Measurements from ENCODE around the gene DNAJB2. TPM values are rescaled to one million over a fixed set of nuclear protein-coding genes. Genes with fewer than 3 reads are reported as not detected.

DNAJB2 gene
- polyA plus RNA-seq (ENCODE audit: insufficient read length in 4 of 4), result 10 to 100 TPM; 73.3 to 89.5 (median 76.2) TPM

DNA sequence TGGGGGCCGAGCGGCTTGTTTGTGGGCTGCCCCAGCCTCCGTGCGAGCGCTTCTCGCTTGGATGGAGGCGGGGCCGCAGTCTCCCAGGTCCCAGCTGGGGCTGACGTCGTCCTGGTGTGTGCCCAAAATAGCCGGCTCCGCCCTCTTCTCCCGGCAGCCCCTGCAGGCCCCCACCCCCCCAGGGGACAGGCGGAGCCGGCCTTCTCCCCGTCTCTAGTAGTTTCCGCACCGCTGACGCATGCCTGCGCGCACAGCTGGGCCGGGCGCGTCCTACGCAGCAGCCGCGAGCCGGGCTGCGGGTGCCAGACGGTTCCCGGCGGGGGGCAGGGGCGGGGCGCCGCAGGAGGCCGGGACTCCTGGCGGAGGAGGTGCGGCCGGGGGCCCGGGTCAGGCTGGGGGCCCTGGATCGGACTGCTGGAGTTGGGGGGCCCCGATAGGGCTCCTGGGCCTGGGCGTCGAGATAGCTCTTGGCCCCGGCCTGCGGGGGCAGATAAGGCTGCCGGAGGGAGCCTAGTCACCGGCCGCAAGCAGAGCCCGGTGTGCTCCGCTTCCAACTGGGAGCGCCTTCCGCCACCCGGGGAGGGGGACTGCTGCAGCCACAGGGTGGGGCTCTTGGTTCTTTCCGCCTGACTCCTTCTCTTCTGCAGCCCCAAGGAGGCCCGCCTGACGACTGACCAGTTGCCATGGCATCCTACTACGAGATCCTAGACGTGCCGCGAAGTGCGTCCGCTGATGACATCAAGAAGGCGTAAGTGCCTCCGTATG, at the start of gene DNAJB2:
TSS of gene DNAJB2 (plus strand) at position 216 of the 765 bp plus-strand sequence. CDS start at position 684, 468 bp downstream.
- DNase-seq (ENCODE audit: low read depth in 4 of 4, low spot score in 3 of 4), result peak; percentile 93 to 97 (median 94)

DNA sequence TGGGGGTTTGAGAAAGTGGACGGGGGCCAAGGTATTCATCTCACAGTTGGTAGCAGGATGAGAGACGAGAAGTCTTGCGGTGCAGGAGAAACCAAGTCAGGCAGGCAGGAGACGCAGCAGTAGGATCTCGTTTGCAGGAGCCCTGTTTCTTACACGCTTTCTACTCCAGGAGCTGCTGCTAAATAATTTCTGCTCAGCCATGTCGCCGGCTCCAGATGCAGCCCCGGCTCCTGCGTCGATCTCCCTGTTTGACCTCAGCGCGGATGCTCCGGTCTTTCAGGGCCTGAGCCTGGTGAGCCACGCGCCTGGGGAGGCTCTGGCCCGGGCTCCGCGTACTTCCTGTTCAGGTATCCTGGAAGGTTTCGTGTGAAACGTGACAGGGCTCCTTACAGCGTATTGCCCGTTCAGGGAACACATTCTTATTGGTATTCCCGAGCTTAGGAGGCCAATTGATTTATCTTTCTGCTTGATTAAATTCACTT, 49.1 kb upstream of the DNAJB2 start:
- DNase-seq (ENCODE audit: low read depth in 4 of 4, low spot score in 3 of 4), result no peak

DNA sequence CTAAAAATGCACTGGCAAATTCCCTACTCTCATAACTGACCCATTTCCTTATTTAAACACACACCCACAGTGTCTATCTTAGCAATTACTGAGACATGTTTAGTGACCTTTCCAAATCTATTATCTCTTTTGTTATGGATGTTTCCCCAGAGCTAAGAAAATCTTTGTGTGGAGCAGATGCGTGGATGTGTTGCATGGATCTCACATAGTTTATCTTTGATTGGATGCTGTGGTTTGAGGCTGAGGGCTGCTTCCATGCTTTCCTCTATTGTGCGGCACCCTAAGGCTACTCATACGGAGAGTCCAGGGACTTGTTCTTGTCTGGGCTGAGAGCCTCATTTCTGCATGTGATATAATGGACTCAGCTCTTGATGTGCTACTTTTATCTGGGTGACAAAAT, 44.8 kb upstream of the DNAJB2 start:
- no peak for DNase-seq (ENCODE audit: low read depth in 4 of 4, low spot score in 3 of 4)

DNA sequence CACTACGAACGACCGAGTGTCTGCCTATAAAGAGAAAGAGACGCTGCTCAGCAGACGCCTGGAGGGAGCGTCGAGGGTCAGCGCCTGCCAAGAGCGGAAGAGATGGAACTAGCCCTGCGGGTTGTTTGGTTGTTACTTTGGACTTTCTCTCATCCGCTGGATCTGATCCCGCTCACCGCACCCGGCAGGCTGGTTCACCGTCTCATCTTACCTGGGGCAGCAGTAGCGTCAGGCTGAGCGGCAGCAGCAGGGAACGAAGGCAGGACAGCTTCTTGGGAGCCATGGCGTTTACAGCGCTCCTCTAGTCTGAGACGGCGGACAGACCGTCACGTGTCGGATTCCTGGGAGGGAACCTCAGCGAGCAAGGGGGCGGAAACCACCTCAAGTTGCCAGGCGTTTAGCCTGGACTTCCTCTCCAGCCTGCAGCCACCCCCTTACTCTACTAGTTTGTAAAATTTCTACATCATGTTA, 35.8 kb upstream of the DNAJB2 start:
- no peak for DNase-seq (ENCODE audit: low read depth in 4 of 4, low spot score in 3 of 4)

DNA sequence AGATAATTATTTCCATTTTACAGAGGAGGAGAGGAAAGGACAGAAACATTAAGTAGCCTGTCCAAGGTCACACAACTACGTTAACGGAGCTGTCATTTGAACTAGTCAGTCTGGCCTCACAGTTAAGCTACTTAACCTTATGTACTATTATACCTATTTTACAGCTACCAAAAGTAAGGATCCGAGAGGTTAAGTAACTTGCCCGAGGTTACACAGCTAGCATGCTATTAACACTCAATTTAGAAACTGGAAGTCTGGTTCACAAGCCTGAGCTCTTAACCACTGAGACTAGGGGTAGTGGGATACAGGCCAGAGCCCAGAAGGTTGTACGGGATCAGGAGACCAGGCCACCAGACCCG, 34.4 kb upstream of the DNAJB2 start:
- no peak for DNase-seq (ENCODE audit: low read depth in 4 of 4, low spot score in 3 of 4)

DNA sequence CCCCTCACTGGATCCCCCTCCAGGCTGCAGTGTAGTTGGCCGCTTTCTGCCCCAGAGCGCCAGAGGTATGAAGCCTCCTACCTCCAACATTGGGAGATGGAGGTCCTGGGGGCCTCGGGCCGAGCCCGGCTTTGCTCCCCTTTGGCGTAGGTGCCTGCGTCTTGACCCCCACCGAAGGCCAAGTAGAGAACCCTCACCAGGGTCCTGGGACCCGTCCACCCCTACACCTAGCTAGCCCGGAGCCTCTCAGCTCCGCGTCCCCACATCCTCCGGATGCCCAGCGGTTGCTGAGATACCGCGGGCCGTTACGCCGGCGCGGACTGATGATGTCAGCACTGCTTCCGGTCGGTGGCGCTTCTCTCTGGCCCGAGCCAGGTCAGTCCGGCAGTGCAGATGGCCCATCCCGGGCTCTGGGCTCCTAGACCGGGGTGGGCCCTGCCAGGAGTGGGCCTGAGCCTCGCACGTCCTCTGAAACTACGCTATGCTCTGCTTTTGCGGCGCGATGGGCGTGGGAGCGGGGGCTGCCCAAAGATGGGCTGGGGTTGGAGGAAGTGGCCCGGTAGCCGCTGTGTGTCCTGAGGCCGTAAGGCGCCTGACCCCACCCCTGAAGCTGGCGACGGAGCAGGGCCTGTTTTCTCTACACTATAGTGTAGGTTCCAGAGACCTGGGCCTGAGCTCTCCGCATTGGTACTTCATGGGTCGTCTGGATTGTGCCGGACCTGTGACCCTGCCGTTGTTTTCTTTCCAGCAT, 33.8 kb upstream of the DNAJB2 start, which contains the start of the genes GLB1L and STK16:
TSS of gene GLB1L (minus strand) at position 297 of the 751 bp plus-strand sequence. CDS start 1,871 bp downstream, outside the sequence.
TSS of gene STK16 (plus strand) at position 332 of the 751 bp plus-strand sequence. CDS start 521 bp downstream, outside the sequence.
- peak; percentile 82 to 92 (median 90) for DNase-seq (ENCODE audit: low read depth in 4 of 4, low spot score in 3 of 4)

DNA sequence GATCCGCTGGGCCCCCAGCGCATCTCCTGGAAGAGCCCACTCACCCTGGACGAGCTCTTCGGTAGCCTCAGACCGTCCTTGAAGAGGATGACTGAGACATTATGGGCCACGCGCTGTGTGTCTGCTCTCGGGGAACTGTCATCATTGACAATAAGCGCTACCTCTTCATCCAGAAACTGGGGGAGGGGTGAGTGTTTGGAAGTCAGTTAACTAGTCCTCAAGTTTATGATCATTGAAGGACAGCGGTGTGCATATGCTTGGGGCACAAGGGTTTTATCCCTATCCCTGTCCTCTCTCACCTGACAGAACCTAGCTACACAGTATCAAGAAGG, 33.3 kb upstream of the DNAJB2 start:
- no peak for DNase-seq (ENCODE audit: low read depth in 4 of 4, low spot score in 3 of 4)

DNA sequence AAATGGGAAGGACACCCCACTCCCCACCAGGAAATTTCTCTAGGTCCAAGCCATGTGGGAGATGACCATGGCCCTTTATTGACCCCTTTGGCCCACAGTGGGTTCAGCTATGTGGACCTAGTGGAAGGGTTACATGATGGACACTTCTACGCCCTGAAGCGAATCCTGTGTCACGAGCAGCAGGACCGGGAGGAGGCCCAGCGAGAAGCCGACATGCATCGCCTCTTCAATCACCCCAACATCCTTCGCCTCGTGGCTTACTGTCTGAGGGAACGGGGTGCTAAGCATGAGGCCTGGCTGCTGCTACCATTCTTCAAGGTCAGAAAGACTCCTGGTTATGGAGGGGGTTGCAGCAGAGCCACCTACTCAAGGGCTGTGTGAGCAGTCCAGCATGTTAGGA, 32.6 kb upstream of the DNAJB2 start:
- DNase-seq (ENCODE audit: low read depth in 4 of 4, low spot score in 3 of 4), result no peak

DNA sequence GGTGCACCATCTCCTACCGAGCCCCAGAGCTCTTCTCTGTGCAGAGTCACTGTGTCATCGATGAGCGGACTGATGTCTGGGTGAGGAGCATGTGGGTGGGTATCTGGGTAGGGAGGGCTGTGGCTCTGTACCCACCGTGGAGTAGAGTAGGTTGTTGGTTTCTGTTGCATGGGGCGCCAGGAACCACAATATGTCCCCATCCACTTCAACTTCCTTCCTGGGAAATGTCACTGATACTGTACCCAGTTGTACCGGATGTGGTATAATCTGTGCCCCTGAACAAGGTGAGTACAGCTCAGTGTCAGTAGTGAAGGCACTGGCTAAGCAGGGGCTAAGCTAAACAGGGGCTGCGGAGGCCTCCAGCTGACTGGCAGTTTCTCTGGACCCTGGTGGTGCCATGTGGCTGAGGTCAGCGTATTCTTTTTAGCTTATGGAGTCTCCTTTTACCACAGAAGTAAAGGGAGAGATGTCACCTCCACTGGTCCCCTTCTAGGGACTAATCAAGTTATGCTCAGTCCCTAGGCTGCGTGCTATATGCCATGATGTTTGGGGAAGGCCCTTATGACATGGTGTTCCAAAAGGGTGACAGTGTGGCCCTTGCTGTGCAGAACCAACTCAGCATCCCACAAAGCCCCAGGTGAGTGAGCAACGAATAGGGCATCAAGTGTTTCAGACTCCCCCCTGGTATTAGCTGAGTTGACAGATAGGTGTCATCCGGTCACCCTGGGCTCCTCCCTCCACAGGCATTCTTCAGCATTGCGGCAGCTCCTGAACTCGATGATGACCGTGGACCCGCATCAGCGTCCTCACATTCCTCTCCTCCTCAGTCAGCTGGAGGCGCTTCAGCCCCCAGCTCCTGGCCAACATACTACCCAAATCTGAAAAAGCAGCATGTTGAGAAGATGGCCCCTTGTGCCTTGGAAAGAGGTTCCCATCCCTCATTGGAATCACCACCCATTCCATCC, 31.2 kb upstream of the DNAJB2 start:
- DNase-seq (ENCODE audit: low read depth in 4 of 4, low spot score in 3 of 4), result no peak

DNA sequence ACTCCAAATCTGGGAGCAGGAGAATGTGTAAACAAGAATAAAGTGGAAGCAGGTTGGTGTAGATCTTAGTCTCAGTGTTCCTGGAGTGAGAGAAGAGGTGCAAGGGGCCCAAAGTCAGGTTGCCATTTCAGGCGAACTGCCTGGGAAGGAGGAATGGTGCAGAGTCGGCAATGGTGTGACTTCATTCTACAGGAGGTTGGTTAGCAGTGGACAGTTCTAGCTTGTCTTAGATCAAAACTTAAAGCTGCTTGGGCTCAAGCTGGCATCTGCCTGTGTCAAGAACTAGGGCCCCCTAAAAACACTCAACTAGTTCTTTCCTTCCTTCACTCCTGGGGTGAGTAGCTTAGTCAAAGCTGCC, 30.3 kb upstream of the DNAJB2 start:
- no peak for DNase-seq (ENCODE audit: low read depth in 4 of 4, low spot score in 3 of 4)

DNA sequence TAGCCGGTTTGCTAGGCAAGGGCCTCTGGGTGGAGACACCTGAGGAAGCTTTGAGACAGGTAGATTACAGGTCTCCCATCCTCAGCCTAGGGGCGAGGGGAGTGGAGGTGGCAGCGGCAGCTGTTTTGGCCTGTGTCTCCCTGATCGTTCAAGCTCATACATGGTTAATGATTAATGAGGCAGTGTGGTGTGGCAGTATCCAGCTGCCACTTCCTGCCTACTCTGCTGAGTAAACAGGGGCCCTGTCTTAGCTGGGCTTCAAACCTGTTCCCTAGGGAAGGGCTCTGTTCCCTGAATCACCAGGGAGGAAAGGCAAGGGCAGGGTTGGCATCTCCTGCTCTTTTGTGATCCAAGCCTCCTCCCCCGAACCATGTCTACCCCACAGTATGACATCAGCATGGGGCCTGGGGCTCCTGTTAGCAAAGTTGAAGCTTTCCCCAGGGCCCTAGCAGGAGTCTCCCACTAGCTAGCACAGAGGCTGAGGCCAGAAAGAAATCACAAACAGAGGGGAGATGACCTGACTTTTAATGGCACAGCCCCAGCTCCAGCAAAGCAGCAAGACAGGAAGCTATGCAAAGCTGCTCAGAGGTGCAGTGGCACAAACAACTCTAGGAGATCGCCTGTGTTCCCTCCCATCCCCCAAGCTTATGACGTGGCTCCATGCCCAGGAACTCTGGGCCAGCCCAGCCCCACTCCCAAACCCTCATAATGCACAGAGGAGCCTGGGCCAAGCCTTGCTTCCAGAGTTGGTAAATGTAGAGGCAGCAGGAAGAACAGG, 29.8 kb upstream of the DNAJB2 start:
- peak in 1 of 4 donors; percentile 54 for DNase-seq (ENCODE audit: low read depth in 4 of 4, low spot score in 3 of 4)

DNA sequence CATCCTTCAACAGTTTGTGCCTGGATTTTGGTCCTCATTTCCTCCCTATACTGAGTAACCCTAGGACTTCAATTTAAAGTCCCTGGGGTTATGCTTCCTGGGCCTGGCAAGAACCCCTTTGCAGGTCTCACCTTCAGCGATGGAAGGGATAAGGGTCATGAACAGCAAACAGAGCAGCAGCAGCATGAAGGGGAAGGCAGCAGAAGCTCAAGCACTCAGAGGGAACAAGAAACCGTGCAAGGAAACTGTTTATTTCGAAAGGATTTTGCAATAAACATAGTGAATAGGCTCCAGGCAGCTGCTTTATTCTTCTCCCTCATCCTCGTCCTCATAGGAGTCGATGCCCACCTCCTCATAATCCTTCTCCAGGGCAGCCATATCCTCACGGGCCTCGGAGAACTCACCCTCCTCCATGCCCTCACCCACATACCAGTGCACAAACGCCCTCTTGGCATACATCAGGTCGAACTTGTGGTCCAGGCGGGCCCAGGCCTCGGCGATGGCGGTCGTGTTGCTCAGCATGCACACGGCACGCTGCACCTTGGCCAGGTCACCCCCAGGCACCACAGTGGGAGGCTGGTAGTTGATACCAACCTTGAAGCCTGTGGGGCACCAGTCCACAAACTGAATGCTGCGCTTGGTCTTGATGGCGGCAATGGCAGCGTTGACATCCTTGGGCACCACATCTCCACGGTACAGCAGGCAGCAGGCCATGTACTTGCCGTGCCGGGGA, 29.0 kb upstream of the DNAJB2 start:
- DNase-seq (ENCODE audit: low read depth in 4 of 4, low spot score in 3 of 4), result no peak

DNA sequence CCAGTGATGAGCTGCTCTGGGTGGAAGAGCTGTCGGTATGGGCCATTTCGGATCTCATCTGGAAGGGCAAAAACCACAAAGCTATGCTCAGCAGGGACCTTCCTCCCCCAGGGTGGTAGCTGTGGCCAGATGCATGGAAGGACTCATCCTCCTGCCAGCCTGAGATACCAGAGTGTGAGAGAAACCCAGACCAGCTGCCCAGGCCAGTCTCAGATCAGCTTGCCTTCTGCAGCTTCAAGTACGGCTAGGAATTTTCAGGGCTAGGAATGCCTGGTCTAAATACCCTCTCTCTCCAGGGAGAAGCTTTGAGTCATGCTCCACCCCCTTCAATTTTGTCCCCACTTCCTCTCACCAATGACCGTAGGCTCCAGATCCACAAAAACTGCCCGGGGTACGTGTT, 27.5 kb upstream of the DNAJB2 start:
- DNase-seq (ENCODE audit: low read depth in 4 of 4, low spot score in 3 of 4), result no peak

DNA sequence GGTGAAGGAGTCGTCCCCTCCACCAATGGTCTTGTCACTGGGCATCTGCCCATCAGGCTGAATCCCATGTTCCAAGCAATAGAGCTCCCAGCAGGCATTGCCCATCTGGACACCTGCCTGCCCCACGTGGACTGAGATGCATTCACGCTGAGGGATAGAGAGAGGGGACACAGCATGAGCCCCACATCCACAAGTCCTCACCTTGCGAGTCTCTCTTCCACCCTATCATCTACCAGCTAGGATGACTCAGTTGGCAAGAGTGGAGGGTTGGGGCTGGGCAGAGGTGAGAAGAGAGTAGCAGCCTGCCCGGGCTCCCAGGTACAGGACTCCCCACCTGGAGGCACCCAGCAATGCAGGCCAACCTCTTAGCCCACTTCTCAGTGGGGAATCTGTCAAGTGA, 27.1 kb upstream of the DNAJB2 start:
- DNase-seq (ENCODE audit: low read depth in 4 of 4, low spot score in 3 of 4), result no peak

DNA sequence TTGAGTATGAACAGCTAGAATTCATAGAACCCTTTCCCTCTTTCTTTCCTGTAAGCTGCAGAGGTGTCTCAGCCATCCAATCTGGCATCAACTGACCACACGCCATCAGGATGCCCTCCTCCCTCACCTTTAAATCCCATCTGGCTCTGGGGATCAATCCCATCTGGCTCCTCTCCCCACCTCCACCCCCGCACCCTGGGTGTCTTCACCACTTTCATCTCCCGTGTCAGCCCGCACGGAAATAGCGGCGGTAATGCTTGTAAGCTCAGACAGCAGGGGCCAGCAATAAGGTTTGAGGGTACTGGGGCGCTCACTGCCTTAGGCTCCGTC, 26.6 kb upstream of the DNAJB2 start:
- DNase-seq (ENCODE audit: low read depth in 4 of 4, low spot score in 3 of 4), result no peak

DNA sequence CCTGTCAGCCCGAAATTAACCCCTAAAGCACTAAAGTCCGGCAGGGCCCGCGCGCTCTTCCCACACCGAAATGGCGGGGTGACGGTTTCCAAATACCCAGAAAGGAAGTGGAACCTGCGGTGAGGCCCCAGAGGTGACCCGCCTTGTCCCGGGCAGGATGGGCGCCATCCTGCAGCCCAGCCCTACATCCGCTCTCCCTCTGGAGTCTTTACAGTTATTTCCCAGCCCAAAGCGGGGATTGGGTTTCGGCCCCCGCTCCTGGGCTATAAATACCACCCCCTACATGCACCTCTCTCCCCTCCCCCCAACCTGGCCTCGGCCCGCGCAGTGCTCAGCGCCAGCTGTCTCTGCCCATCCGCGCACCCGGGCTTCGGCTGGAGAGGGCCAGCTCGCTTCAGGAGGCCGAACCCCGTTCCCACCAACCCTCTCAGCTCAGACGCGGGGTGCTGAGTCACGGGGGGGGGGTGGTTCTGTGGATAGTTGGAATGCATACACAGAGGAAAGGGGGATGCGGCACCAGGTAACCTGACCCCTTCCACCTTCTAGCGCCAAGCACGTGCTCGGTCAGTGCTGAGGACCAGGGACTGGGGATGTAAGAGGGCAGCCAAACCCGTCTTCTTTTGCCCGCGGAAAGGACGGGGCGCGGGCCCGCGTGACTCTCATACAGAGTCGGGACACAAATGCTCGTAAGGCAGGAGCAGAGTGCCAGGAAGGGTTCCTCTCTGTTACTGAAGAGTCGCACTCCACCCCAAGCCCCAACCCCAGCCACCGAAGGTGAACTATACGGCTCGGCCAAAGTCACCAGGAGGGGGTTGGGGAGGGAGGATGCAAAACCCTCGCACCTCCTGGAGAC, 26.0 kb upstream of the DNAJB2 start, which contains the start of gene TUBA4B:
TSS of gene TUBA4B (plus strand) at position 344 of the 853 bp plus-strand sequence. CDS start at position 509, 165 bp downstream.
- DNase-seq (ENCODE audit: low read depth in 4 of 4, low spot score in 3 of 4), result no peak

DNA sequence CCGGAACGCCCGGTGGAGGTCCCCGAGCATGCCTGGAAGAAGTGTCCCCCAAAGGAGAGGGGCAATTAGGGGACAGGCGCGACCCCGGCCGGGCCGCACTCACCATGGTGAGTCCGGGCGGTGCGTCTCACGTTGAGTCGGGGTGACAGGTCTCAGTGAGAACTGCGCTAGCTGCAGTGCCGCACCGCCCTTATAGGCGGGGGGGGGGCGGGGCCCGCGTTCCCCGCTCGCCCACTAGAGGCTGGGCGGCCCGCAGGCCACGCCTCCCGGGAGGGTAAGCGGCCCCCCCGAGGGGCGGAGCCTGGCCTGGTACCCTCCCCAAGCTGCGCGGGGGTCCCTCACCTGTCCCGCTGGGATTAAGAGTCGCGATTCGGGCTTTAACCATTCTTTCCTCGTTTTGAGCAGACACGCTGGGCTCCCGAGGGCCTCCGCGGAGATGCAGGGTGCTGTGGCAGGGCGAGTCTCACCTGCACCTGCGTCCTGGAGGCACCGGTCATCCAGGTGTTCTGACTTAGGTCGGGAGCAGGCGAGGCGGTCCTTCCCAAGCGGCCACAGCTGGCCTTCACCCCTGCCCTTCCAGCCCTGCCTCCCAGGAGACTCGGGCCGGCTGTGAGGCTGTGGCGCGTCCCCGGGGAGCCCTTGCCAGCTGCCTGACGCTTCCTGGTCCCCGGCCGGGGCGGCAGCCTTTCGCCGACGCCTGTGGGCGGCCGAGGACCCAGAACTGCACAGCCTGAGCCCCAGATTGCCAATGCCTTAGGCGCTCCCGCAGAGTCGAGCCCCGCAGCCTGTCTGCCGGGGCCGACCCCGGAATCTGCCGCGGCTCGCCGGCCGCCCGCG, 25.2 kb upstream of the DNAJB2 start, which contains the start of gene TUBA4A:
TSS of gene TUBA4A (minus strand) at position 166 of the 837 bp plus-strand sequence. CDS start at position 106, 60 bp downstream.
- no peak for DNase-seq (ENCODE audit: low read depth in 4 of 4, low spot score in 3 of 4)
